ENCODE data around the gene WT1. TPM values are rescaled to one million over a fixed set of nuclear protein-coding genes. Genes with fewer than 3 reads are reported as not detected.

WT1 gene
- polyA plus RNA-seq, 1 donor from 2014 or later = not detected

Small RNAs within 50 kb of the gene (small RNA-seq; reads per million reads assigned to genes)
- 0 reads per million in 3 experiments for gene RF02204
- 0 reads per million in 3 experiments for gene RF02205

Other genes with a start within 250 kb of the WT1 start
- 333 TPM in 2 replicates for gene EIF3M, start 148.3 kb upstream of the WT1 start, polyA plus RNA-seq

All from neural cell (in vitro differentiated cells).